Activated CD4-positive, alpha-beta memory T cell treated with anti-CD3 and anti-CD28 coated beads for 36 hours (primary cell): ENCODE data around the gene THOC2. TPM values are rescaled to one million over a fixed set of nuclear protein-coding genes. Genes with fewer than 3 reads are reported as not detected.
A peak's percentile ranks its signal among the peaks of the same experiment; 100 is the strongest.

ENCODE experiments used
- CTCF ChIA-PET: fragments of 350-600 bp; sonication (Branson Sonifier 250); formaldehyde crosslinking; loops from one replicate; lab custom pipeline; 2021; ENCODE audit warnings: antibody characterized with exemption, inconsistent platforms; lab: Charles Lee
- POLR2A ChIA-PET: fragments of 350-600 bp; sonication (Branson Sonifier 250); formaldehyde crosslinking; loops from one replicate; lab custom pipeline; 2021; ENCODE audit warnings: antibody characterized with exemption; lab: Charles Lee
- DNase-seq: peaks from one replicate; pipeline ENCODE4 v3.0.0-alpha.2; 2020
- H3K27ac Mint-ChIP-seq: one replicate; pipeline ENCODE4 v1.8.0; 2021; ENCODE audit warnings: mixed read lengths
- H3K27me3 Mint-ChIP-seq: one replicate; pipeline ENCODE4 v1.8.0; 2021; ENCODE audit warnings: mixed read lengths
- H3K36me3 Mint-ChIP-seq: one replicate; pipeline ENCODE4 v1.8.0; 2021; ENCODE audit warnings: mixed read lengths
- H3K4me1 Mint-ChIP-seq: one replicate; pipeline ENCODE4 v1.8.0; 2021; ENCODE audit warnings: low read depth, mixed read lengths
- H3K4me3 Mint-ChIP-seq: one replicate; pipeline ENCODE4 v1.8.0; 2021; ENCODE audit warnings: mild to moderate bottlenecking, mixed read lengths
- H3K9me3 Mint-ChIP-seq: one replicate; pipeline ENCODE4 v1.8.0; 2021; ENCODE audit warnings: mixed read lengths
- intact Hi-C: fragments of 100-400 bp; cut with micrococcal nuclease; formaldehyde crosslinking; loops from one replicate; pipeline ENCODE4 v1.15.1; 2023
- total RNA-seq, 2 experiments: library from RNA; stranded (reverse); gene quantifications; one replicate each; pipeline ENCODE4 v1.2.3, GENCODE V29; 2021

Gene THOC2
- total RNA-seq, 2 experiments from 2014 or later = 75.2 to 77.1 TPM

DNA sequence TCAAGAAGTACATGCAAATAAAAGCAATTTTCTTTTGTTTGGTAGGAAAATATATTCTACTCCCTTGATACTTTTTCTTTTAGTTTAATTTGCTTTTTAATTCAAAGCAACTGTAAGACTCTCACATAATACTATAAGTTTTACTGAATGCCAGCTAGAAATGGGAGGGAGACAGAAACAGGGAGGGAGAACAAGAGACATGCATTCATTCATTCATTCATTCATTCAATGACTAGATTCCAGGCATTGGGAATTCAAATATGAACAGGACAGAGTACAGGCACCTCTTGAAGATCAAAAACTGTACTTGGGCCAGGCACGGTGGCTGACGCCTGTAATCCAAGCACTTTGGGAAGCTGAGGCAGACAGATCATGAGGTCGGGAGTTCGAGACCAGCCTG is 85.6 kb downstream of the THOC2 start:
- Mint-ChIP-seq H3K36me3 (peaks cover 11% of the 10 kb centered on the region), H3K9me3 (no peaks in the 10 kb centered on the region), H3K27me3 (no peaks in the 10 kb centered on the region), H3K4me1 (peaks cover 33% of the 10 kb centered on the region), H3K4me3 (no peak overlapping the region), H3K27ac (no peak overlapping the region)
- ChIA-PET CTCF (no interaction called here), POLR2A (no interaction called here)
- no peak for DNase-seq
- intact Hi-C loops = no loop called here

DNA sequence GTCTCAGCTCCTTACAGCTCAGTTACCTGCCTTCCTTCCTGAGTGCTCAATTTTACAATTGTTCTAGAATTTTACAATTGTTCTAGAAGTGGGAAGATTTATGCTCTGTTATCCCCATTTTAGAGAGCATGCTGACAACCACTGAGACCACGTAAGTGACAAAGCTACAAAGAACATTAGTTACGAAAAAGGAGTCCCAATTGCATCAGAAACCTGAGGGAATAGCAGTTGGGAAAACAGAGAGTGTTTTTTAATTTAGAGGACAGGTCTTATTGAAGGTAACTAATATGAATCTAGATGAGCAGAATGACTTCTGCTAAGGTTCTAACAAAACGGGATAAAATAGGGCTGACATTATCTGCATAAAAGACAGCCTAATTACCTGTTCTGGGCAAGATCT is 103.3 kb downstream of the THOC2 start:
- Mint-ChIP-seq H3K27me3 (no peaks in the 10 kb centered on the region), H3K4me3 (no peak overlapping the region), H3K27ac (no peak overlapping the region), H3K9me3 (no peaks in the 10 kb centered on the region), H3K4me1 (peaks cover 14% of the 10 kb centered on the region), H3K36me3 (peaks cover 24% of the 10 kb centered on the region)
- intact Hi-C loops = no loop called here
- CTCF ChIA-PET = no interaction called here
- DNase-seq = no peak
- POLR2A ChIA-PET = no interaction called here

DNA sequence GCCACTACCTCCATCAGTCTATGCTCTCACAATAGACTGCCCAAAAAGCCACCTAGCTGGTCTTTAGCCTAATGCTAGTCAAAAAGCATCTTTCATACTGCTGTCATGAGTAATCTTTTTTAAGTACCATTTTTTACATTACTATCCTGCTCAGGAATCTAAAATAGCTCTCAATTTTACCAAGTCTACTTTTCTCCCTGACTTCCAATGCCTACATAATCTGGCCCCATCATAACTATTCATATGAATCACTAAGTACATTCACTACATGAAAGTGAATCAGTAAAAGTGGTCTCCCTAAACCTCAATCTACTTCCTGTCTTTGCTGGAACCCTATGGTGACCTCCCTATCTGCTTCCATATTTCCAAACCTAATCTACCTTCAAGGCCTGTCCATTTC is 105.9 kb downstream of the THOC2 start:
- ChIA-PET POLR2A (no interaction called here), CTCF (no interaction called here)
- Mint-ChIP-seq H3K4me1 (peaks cover 14% of the 10 kb centered on the region), H3K27ac (peak overlapping the region; percentile 15), H3K27me3 (no peaks in the 10 kb centered on the region), H3K36me3 (peaks cover 27% of the 10 kb centered on the region), H3K9me3 (no peaks in the 10 kb centered on the region), H3K4me3 (no peak overlapping the region)
- no peak for DNase-seq
- intact Hi-C loops = loop anchor here (1.0 kb wide), 1 partner anchor 137 kb away; no protein-coding TSS in a partner anchor

DNA sequence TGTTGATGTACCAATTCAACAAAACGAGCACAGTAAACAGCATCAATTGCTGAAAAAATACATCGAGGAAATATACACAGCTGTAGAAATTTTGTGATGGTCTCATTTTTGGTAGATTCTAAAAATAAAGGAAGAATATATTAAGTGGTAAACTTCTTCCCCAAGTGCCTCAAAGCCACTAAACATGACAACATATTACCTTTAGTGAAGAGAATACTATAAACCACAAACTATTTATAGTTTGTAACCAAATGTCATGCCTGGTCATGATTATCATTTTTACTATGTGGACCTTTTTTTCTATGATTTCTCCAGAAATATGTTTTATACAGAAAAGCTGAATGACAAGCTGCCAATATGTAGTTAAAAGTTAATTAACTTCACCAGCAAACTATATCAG is 106.9 kb downstream of the THOC2 start:
- H3K27ac Mint-ChIP-seq = no peak overlapping the region
- no peaks in the 10 kb centered on the region for H3K27me3 Mint-ChIP-seq
- ChIA-PET POLR2A (no interaction called here), CTCF (no interaction called here)
- intact Hi-C loops = no loop called here
- no peak overlapping the region for H3K4me3 Mint-ChIP-seq
- DNase-seq = no peak
- H3K4me1 Mint-ChIP-seq = peaks cover 14% of the 10 kb centered on the region
- H3K36me3 Mint-ChIP-seq = peaks cover 32% of the 10 kb centered on the region
- no peaks in the 10 kb centered on the region for H3K9me3 Mint-ChIP-seq

DNA sequence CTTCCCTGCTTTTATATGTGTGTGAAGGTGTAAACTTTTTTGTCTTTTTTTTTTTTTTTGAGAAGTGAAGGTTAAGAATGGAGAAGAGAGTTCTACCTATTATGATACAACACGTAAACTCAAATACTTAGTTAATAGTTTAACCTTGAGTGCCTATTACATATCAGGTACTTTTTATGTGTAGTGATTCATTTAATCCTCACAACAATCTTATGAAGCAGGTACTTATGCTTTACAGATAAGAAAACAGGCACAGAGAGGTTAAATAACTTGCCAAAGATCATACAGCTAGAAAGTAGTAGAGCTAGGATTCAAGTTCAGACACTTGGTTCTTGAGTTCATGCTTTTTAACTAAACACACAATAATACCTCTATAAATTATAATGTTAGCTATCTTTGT is 107.4 kb downstream of the THOC2 start:
- DNase-seq = no peak
- ChIA-PET POLR2A (interaction anchor here (0.5 kb wide), 1 partner anchor 252 kb away, joined by 5 read pairs; no protein-coding TSS in a partner anchor), CTCF (no interaction called here)
- intact Hi-C loops = no loop called here
- H3K27me3 Mint-ChIP-seq = no peaks in the 10 kb centered on the region
- H3K4me3 Mint-ChIP-seq = no peak overlapping the region
- H3K36me3 Mint-ChIP-seq = peaks cover 32% of the 10 kb centered on the region
- no peaks in the 10 kb centered on the region for H3K9me3 Mint-ChIP-seq
- peaks cover 14% of the 10 kb centered on the region for H3K4me1 Mint-ChIP-seq
- no peak overlapping the region for H3K27ac Mint-ChIP-seq

DNA sequence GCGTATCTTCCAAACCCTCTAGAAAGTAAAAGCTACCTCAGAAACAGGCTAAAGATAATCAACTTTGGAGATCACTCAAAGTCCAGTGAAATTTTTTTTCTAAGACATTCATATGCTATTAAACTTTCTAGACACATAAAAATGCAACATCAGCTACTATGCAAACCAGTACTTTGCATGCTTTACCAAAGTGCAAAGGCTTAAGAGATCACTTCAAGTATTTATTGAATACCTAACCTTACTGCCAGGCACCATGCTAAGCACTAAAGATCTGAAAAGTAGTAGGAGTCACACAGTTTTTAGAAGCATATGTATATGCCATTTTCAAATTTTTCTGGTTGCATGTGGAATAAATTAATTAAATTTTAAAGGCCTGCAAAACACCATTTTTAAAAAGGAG is 115.8 kb downstream of the THOC2 start:
- Mint-ChIP-seq H3K9me3 (no peaks in the 10 kb centered on the region), H3K36me3 (peaks cover 14% of the 10 kb centered on the region)
- intact Hi-C loops = no loop called here

DNA sequence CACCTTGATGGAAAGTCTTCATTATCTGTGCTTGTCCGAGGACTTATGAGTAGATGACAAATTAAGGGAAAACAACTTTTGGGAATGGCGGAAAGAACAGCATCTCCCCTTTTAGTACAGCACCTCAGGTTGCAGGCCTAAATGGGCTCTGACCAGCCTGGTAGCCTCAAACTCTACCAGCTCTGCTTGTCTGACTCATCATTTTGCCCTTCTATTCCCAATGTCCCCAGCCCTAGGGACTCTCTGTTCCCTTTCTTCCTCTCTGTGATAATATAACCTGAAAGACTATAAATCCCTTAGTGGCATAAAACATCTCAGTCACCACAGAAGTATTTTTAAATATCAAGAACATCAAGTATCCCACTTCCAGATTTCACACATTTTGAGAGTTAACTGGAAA is 121.9 kb downstream of the THOC2 start:
- ChIA-PET POLR2A (no interaction called here), CTCF (no interaction called here)
- intact Hi-C loops = no loop called here
- no peaks in the 10 kb centered on the region for H3K27me3 Mint-ChIP-seq
- no peak overlapping the region for H3K4me3 Mint-ChIP-seq
- peaks cover 22% of the 10 kb centered on the region for H3K36me3 Mint-ChIP-seq
- no peaks in the 10 kb centered on the region for H3K4me1 Mint-ChIP-seq
- no peaks in the 10 kb centered on the region for H3K9me3 Mint-ChIP-seq
- no peak for DNase-seq
- H3K27ac Mint-ChIP-seq = no peak overlapping the region

More for the DNA sequence above, 115.8 kb downstream of the THOC2 start:
- H3K4me3 Mint-ChIP-seq = no peak overlapping the region
- no peaks in the 10 kb centered on the region for H3K4me1 Mint-ChIP-seq
- H3K27me3 Mint-ChIP-seq = no peaks in the 10 kb centered on the region
- DNase-seq = no peak
- no peak overlapping the region for H3K27ac Mint-ChIP-seq
- ChIA-PET CTCF (no interaction called here), POLR2A (no interaction called here)

DNA sequence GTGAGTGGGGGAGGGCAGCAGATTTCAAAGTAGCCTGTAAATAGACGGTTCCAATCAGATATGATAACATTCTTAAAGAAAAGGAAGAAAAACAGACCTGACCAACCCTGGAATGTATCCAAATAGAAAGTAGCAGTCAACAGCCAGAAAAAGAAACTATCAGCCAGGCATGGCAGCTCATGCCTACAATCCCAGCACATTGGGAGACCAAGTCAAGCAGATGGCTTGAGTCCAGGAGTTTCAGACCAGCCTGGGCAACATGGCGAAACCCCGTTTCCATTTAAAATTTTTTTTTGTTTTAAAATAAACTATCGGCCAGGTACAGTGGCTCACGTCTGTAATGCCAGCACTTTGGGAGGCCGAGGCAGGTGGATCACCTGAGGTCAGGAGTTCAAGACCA is 125.0 kb downstream of the THOC2 start:
- CTCF ChIA-PET = no interaction called here
- Mint-ChIP-seq H3K4me3 (no peak overlapping the region), H3K4me1 (no peaks in the 10 kb centered on the region), H3K36me3 (peaks cover 27% of the 10 kb centered on the region), H3K27ac (no peak overlapping the region), H3K27me3 (no peaks in the 10 kb centered on the region), H3K9me3 (no peaks in the 10 kb centered on the region)
- intact Hi-C loops = no loop called here
- DNase-seq = no peak
- POLR2A ChIA-PET = no interaction called here

DNA sequence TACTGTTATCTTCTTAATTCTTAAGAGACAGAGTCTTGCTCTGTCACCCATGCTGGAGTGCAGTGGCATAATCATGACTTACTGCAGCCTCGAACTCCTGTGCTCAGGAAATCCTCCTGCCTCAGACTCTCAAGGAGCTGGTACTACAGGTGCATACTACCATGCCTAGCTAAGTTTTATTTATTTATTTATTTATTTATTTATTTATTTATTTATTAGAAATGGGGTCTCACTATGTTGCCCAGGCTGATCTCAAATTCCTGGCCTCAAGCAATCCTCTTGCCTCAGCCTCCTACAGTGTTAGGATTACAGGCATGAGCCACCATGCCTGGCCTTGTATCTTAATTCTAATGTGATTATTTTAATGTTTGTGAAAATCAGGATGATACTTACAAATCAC is 125.6 kb downstream of the THOC2 start:
- no peaks in the 10 kb centered on the region for H3K4me1 Mint-ChIP-seq
- no peak overlapping the region for H3K4me3 Mint-ChIP-seq
- H3K36me3 Mint-ChIP-seq = peaks cover 28% of the 10 kb centered on the region
- H3K27me3 Mint-ChIP-seq = no peaks in the 10 kb centered on the region
- ChIA-PET CTCF (no interaction called here), POLR2A (no interaction called here)
- DNase-seq = no peak
- H3K9me3 Mint-ChIP-seq = no peaks in the 10 kb centered on the region
- intact Hi-C loops = no loop called here
- no peak overlapping the region for H3K27ac Mint-ChIP-seq

DNA sequence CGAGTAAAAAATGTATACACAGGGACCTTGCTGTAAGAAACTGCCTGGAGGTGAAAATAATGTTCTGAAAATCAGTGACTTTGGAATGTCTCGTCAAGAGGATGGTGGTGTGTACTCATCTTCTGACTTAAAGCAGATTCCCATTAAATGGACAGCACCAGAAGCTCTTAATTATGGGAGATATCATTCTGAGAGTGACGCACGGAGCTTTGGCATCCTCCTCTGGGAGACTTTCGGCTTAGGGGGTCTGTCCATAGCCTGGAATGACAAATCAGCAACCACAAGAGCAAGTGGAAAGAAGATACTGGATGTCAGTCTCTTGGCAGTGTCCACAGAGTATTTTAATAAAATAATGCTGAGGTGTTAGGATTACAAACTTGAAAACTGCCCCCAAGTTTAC is 129.4 kb downstream of the THOC2 start:
- POLR2A ChIA-PET = no interaction called here
- H3K27ac Mint-ChIP-seq = no peak overlapping the region
- CTCF ChIA-PET = interaction anchor here (0.6 kb wide), 1 partner anchor 25 kb away, joined by 3 read pairs; no protein-coding TSS in a partner anchor

DNA sequence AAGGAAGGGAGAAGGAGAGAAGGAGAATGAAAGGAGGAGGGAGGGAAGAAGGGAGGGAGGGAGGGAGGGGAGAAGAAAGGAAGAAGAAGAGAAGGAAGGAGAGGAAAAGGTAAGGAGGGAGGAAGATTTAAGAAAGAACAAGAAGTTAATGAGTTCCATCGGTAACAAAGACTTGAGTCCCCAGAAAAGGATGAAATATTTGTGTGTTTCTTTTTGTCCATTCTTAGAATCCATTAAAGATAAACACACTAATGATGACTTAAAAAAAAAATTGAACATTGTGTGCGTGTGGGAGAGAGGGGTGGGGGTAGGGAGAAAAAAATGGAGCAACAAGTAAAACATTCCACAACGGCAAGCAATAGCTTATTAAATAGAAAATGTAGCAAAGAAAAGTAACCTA is 131.4 kb downstream of the THOC2 start:
- DNase-seq = no peak
- Mint-ChIP-seq H3K4me1 (no peaks in the 10 kb centered on the region), H3K9me3 (no peaks in the 10 kb centered on the region), H3K4me3 (no peak overlapping the region), H3K36me3 (peaks cover 15% of the 10 kb centered on the region), H3K27ac (no peak overlapping the region), H3K27me3 (no peaks in the 10 kb centered on the region)
- POLR2A ChIA-PET = no interaction called here
- intact Hi-C loops = no loop called here
- CTCF ChIA-PET = no interaction called here

More for the DNA sequence above, 129.4 kb downstream of the THOC2 start:
- no peaks in the 10 kb centered on the region for H3K4me1 Mint-ChIP-seq
- no peak for DNase-seq
- intact Hi-C loops = no loop called here
- no peaks in the 10 kb centered on the region for H3K9me3 Mint-ChIP-seq
- no peaks in the 10 kb centered on the region for H3K27me3 Mint-ChIP-seq
- peaks cover 15% of the 10 kb centered on the region for H3K36me3 Mint-ChIP-seq
- no peak overlapping the region for H3K4me3 Mint-ChIP-seq

DNA sequence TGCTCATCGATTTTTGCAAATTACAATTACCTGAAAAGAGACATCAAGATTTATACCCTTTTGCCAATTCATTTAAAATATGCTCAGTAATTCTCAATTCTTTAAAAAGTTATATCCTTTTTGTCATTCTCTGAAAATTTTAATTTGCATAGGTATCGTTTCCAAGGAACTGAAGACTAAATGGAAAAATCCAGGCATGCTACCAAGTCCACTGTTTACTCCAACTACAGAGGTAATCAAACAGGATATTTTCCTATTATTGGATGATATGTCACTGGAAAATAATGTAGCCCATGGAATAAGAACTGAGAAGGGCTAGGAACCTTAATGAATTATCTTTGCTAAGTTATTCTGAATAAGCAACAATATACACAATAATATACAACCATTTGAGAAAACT is 132.7 kb downstream of the THOC2 start:
- Mint-ChIP-seq H3K27me3 (no peaks in the 10 kb centered on the region), H3K36me3 (peaks cover 12% of the 10 kb centered on the region), H3K4me1 (no peaks in the 10 kb centered on the region), H3K27ac (no peak overlapping the region), H3K9me3 (no peaks in the 10 kb centered on the region), H3K4me3 (no peak overlapping the region)
- CTCF ChIA-PET = no interaction called here
- intact Hi-C loops = no loop called here
- POLR2A ChIA-PET = no interaction called here
- no peak for DNase-seq

DNA sequence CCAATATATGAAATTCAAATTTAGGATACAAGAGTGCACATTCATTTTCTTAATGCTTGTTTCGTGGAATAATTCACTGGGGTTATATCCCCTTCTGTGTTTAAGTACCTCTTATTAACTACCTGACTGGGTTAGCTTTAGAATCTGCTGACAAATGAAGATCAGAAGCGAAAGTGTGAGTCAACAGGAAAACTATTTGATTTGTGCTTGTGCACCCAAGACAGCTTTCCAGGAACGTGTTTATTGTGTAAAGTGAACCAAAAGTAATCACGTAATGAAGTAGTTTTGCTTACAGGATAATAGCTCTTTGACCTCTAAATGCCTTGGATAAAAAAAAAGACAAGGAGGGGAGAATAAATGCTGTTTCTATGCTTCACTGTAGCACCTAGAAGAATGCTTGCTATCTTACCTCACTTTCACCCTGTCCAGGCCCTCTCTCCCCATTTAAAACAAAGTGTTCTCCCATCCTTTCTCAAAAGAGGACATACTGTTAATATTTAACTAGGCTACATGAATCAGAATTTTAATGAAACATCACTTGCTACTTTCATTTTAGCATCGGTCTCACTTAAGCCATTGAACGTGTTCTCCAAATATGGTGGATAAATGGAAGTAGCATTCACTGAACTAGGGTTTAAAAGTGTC is 141.9 kb downstream of the THOC2 start:
- Mint-ChIP-seq H3K9me3 (no peaks in the 10 kb centered on the region), H3K27me3 (no peaks in the 10 kb centered on the region), H3K27ac (no peak overlapping the region), H3K4me1 (peaks cover 8% of the 10 kb centered on the region), H3K4me3 (peak overlapping the region; percentile 20), H3K36me3 (no peaks in the 10 kb centered on the region)
- ChIA-PET POLR2A (no interaction called here), CTCF (no interaction called here)
- intact Hi-C loops = no loop called here
- no peak for DNase-seq
